Right cardiac atrium (tissue), 5 donors: ENCODE results near the gene JAKMIP1. TPM values are rescaled to one million over a fixed set of nuclear protein-coding genes. Genes with fewer than 3 reads are reported as not detected.

Source experiments
- ATAC-seq, 2 donors: fragments of 200-7000 bp; cut with Tn5 transposase; one replicate each; pipeline versions ENCODE4 v1.8.0 to v1.9.1; 2020; ENCODE audit warnings: moderate library complexity in 2 of 2, mild to moderate bottlenecking in 1 of 2
- DNase-seq, 3 donors: peaks; one replicate each; pipeline ENCODE4 v3.0.0-alpha.2; 2020
- H3K27ac ChIP-seq: one replicate; pipeline ENCODE4 v1.5.1; 2013; ENCODE audit warnings: mild to moderate bottlenecking, low read length, control low read depth, moderate library complexity
- H3K27me3 ChIP-seq: one replicate; pipeline ENCODE4 v1.6.1; 2013; ENCODE audit not compliant: control insufficient read depth, insufficient read depth
- H3K4me1 ChIP-seq: one replicate; pipeline ENCODE4 v1.6.1; 2013; ENCODE audit warnings: low read length; ENCODE audit not compliant: control insufficient read depth, insufficient read depth
- H3K4me3 ChIP-seq: one replicate; pipeline ENCODE4 v1.5.1; 2013; ENCODE audit warnings: low read length, control low read depth
- H3K9me3 ChIP-seq: one replicate; pipeline ENCODE4 v1.6.1; 2013; ENCODE audit warnings: low read length; ENCODE audit not compliant: control insufficient read depth
- WGBS: extraction: QIAGEN DNeasy Blood & Tissue Kit; methylation state at CpG from one replicate; pipeline ENCODE4 v1.1.7; 2013; 5-methylcytosine and 5-hydroxymethylcytosine counted together
- intact Hi-C, 4 donors: fragments of 100-400 bp; cut with DNase I; formaldehyde crosslinking; loops; one replicate each; pipeline versions ENCODE4 v1.11.0 to v1.14.0; 2022 to 2023
- polyA plus RNA-seq: library from polyadenylated mRNA; stranded (reverse); fragments of 200-250 nt; gene quantifications from one replicate; pipeline ENCODE4 v1.2.3, GENCODE V29; 2013
- total RNA-seq, 4 donors: library from RNA; stranded (reverse); fragmentation: NEBNext Ultra II Directional; extraction: Animal tissue kit (Norgen Biotek cat#: 25700); gene quantifications; one replicate each; pipeline ENCODE4 v1.2.1, GENCODE V29; 2021
- donor health status: healthy with polysubstance abuse.
- donor health status: DM: no; HTN: yes; CAD: no.
- donor health status: DM: no; HTN: no; CAD: no.
- donor health status: DM: no; HTN: yes; CAD: no; lungs with severe emphysema.
- donor health status: DM: yes; HTN: yes; CAD: no.

The JAKMIP1 gene
- total and polyA plus RNA-seq, 5 donors = 0.07 to 0.28 (median 0.20) TPM; not detected in 2

DNA sequence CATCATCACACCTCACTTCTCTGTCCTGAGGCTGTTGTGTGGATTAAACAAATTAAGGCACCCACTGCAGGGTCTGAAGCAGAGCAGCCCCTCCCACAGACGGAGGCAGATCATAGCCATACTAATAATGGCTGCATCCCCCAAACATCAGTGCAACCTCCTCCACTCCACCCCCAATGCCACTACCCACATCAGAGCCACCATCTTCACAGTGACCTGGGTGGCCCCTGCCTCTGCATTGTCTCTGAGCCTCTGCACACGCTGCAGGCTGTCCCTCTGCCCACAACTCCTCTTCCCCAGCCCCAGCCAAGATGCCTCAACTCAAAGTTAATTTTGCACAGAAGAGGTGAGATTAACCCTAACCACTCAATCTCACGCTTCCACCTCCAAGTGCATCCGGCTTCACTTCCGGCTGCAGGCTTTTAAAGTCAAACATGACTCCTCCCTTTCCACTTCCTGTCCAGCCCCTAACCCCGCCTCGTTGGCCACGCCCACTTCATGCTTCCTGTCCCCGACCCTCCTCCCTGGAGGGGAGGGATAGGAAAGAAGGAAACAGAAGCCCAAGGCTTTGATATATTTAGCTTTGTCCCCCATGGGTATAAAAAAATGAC is 22.7 kb downstream of the JAKMIP1 start:
- no peaks in the 10 kb centered on the region for H3K27me3 ChIP-seq
- no peaks in the 10 kb centered on the region for H3K4me1 ChIP-seq
- 43% methylated on average over 9 of the region's 9 CpGs for WGBS
- peaks cover 2% of the 10 kb centered on the region for H3K9me3 ChIP-seq
- intact Hi-C loops = no loop called here
- no peak overlapping the region for H3K27ac ChIP-seq
- DNase-seq (peak in 2 of 3 donors; percentile 64 to 72), ATAC-seq (no peak)
- H3K4me3 ChIP-seq = no peak overlapping the region

DNA sequence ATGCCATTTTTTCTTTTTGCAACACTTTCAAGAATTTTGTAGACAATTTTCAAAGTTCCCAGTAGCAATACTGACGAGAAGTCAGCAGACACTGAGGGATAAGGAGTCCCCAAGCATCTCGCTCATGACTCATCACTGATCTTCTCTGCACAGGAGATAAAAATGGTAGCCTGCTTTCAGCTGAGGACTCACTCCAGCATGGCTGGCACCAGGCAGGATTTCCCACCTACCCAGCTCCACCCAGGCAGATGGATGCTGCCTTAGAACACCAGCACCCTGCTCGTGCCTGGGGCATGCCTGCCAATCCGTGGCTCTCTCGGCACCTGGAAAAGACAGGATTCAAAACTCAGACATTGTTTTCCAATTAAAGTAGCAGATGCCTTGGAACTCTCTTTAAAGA is 24.9 kb downstream of the JAKMIP1 start:
- ATAC-seq (no peak), DNase-seq (no peak)
- Histone ChIP-seq H3K27me3 (no peaks in the 10 kb centered on the region), H3K9me3 (peaks cover under 1% of the 10 kb centered on the region), H3K4me3 (no peak overlapping the region), H3K27ac (no peak overlapping the region), H3K4me1 (no peaks in the 10 kb centered on the region)
- 76% methylated on average over 5 of the region's 5 CpGs for WGBS
- intact Hi-C loops = no loop called here

DNA sequence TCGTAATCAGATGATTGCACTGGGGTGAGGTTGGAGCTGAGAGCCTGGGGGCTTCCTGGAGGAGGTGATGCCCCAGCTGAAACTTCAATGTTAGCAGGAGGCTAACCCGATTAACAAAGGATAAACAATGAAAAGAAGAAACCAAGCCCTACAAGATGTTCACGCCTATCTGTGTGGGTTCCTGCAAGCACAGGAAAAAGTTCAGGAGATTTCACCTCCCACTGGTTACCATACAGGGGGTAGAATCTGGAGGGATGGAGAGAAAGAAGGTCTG is 27.5 kb downstream of the JAKMIP1 start:
- intact Hi-C loops = no loop called here
- ATAC-seq = no peak
- WGBS = 48% methylated on average over 3 of the region's 3 CpGs
- Histone ChIP-seq H3K27me3 (no peaks in the 10 kb centered on the region), H3K27ac (no peak overlapping the region), H3K9me3 (no peaks in the 10 kb centered on the region), H3K4me1 (no peaks in the 10 kb centered on the region), H3K4me3 (no peak overlapping the region)
- no peak for DNase-seq

DNA sequence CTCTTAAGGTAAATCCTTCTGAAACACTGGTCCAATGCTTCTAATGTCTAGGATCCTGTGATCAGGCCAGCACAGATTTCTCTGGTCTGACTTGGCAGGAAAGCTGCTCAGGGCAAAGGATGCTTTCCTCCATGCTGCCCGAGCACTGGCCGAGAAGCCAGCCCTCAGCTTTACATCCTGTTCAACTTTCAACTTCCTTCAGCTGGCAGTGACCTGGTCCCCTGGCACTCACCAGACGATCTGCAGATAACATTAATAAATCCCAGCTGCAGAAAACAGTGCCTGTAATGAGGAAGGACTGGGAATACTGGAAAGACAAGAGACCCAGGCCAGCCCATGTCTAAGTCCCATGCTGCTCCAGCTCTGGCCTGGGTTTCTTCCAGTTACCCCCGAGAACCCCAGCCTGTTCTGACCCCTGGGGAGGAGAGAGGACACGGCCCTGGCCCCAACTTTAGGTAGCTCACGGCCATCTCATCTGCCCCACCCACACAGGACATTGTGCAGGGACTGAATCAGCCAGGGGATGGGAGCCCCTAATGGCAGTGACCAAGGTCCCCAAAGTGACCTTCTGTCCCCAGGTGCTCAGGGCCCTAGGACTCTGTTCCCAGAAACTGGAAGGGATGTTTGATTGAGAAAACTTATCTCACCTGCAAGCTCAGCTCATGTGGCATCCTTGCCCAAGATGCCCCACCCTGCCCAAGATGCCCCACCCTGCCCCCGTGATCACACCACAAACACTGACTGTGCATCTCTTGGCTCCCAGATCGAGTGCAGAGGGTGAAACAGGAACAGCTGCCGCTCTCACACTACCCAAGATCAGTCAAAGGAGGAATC is 28.0 kb downstream of the JAKMIP1 start:
- no peaks in the 10 kb centered on the region for H3K9me3 ChIP-seq
- no peak overlapping the region for H3K4me3 ChIP-seq
- no peak overlapping the region for H3K27ac ChIP-seq
- no peak for ATAC-seq
- WGBS = 50% methylated on average over 9 of the region's 9 CpGs
- no peaks in the 10 kb centered on the region for H3K27me3 ChIP-seq
- DNase-seq = no peak
- intact Hi-C loops = no loop called here
- no peaks in the 10 kb centered on the region for H3K4me1 ChIP-seq

DNA sequence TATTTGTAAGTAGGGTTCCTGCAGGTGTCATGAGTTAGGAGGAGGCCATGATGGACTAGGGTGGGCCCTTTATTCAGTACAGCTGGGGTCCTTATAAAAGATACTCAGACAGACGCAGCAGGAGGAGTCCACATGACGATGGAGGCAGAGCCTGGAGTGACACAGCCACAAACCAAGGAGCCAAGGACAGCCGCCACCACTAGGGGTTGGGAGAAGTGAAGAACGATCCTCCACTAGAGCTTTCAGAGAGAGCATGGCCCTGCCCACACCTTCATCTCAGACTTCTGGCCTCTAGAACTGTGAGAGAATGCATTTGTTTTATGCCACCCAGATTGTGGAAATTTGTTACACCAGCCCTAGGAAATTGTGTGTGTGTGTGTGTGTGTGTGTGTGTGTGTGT is 31.1 kb downstream of the JAKMIP1 start:
- H3K4me3 ChIP-seq = no peak overlapping the region
- WGBS = 84% methylated on average over 4 of the region's 4 CpGs
- intact Hi-C loops = no loop called here
- no peak overlapping the region for H3K27ac ChIP-seq
- ATAC-seq (no peak), DNase-seq (no peak)
- H3K27me3 ChIP-seq = no peaks in the 10 kb centered on the region
- H3K4me1 ChIP-seq = no peaks in the 10 kb centered on the region
- no peaks in the 10 kb centered on the region for H3K9me3 ChIP-seq

DNA sequence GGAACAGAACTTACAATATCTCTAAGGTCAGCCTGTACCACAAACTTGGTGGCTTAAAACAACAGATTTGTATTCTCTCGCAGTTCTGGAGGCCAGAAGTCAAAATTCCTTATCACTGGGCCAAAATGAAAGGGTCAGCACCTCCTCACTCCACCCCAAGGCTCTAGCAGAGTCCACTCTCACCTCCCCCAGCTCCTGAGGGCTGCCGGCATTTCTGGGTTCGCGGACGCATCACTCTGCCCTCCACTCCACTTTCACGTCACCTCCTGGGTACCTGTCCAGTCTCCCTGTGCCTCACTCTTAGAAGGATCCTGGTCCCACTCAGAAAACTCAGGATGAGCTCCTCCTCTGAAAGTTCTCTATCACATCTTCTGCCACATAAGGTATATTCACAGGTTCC is 34.6 kb downstream of the JAKMIP1 start:
- H3K4me3 ChIP-seq = no peak overlapping the region
- no peak for ATAC-seq

DNA sequence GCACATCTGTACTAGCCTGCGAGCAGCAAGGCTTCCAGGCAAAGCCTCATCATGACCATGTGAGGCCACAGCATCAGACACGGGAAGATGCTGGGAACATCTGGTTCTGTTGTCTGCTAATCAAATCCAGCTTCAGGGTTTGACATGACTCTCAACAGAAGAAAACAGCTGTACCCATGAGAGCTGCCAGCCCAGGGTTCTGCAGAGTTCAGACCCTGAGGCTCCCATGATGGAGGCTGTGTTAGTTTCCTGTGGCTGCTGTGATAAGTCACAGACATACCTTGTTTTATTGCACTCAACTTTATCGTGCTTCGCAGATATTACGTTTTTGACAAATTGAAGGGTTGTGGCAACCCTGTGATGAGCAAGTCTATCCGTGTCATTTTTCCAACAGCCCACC is 37.5 kb downstream of the JAKMIP1 start:
- no peak for DNase-seq
- intact Hi-C loops = no loop called here
- WGBS = 90% methylated on average over 6 of the region's 6 CpGs
- Histone ChIP-seq H3K27ac (no peak overlapping the region), H3K4me1 (no peaks in the 10 kb centered on the region), H3K9me3 (no peaks in the 10 kb centered on the region), H3K27me3 (no peaks in the 10 kb centered on the region), H3K4me3 (no peak overlapping the region)
- ATAC-seq = no peak

More for the DNA sequence above, 34.6 kb downstream of the JAKMIP1 start:
- no peaks in the 10 kb centered on the region for H3K27me3 ChIP-seq
- intact Hi-C loops = no loop called here
- H3K4me1 ChIP-seq = no peaks in the 10 kb centered on the region
- H3K27ac ChIP-seq = no peak overlapping the region
- DNase-seq = no peak
- 86% methylated on average over 6 of the region's 6 CpGs for WGBS
- no peaks in the 10 kb centered on the region for H3K9me3 ChIP-seq

DNA sequence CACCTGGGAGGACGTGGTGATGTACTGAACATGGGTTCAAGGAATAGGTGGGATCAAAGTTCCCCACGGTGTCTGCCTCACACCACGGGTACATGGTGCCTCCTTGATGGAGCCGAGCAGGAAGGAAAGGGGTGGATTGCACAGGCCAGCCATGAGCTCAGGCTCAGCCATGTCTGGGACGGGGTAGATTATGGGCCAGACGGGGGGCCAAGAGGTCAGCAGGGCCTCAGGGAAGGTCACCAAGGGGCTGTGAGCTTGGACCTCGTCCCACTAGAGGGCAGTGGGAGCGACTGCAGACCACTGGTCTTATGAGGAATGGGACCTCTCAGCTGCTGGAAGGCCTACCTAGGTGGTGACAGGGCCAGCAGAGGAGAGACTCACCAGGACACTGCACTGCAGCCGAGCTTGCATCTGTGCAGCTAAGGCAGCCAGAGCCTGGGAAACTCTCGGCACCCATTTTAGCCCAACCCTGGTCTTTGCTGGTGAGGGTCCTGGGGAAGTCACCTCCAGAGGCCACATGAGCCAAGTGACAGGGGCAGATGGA is 38.4 kb downstream of the JAKMIP1 start:
- DNase-seq (no peak), ATAC-seq (no peak)
- Histone ChIP-seq H3K4me1 (no peaks in the 10 kb centered on the region), H3K27me3 (no peaks in the 10 kb centered on the region), H3K4me3 (no peak overlapping the region), H3K9me3 (no peaks in the 10 kb centered on the region), H3K27ac (no peak overlapping the region)
- whole genome bisulfite sequencing = 77% methylated on average over 10 of the region's 10 CpGs
- intact Hi-C loops = no loop called here

DNA sequence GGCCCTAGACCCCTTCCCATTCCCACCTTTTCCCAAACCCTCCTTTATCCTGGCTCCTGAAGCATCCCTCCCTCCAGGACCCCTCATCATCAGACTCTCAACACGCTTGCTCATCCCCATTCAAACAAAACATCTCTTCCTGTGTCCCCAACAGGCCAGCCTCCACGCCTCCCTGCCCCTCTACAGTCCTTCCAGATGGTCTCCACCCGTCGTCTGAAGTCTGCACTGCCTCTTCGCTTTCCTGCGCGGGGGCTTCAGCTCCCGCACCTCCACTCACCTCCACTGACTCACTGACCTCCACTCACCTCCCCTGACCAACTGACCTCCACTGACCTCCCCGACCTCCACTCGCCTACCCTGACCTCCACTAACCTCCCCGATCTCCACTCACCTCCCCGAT is 39.8 kb downstream of the JAKMIP1 start:
- 84% methylated on average over 12 of the region's 12 CpGs for WGBS
- no peak for ATAC-seq

DNA sequence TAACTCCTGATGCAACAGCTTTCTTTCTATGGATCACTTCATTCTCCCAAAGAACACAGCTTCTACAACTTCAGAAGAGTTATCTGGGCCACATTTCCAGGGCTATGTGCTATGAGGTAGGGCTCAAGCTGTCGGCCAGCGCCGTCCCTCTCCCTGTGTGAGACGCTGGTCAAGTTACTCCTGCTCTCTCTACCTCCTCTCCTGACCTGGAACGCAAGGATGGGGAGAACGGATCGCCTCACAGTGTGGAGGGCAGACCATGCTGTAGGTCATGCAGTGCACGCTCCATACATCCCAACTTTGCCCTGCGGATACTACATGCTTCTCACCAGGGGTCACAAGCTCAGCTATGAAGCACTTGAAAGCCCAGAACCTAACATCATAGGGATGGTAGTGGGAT is 42.4 kb downstream of the JAKMIP1 start:
- Histone ChIP-seq H3K9me3 (no peaks in the 10 kb centered on the region), H3K27me3 (no peaks in the 10 kb centered on the region), H3K4me1 (no peaks in the 10 kb centered on the region), H3K4me3 (no peak overlapping the region), H3K27ac (no peak overlapping the region)
- intact Hi-C loops = no loop called here
- DNase-seq (no peak), ATAC-seq (no peak)
- 91% methylated on average over 9 of the region's 9 CpGs for WGBS

More for the DNA sequence above, 39.8 kb downstream of the JAKMIP1 start:
- intact Hi-C loops = no loop called here
- Histone ChIP-seq H3K9me3 (no peaks in the 10 kb centered on the region), H3K27ac (no peak overlapping the region), H3K27me3 (no peaks in the 10 kb centered on the region), H3K4me1 (no peaks in the 10 kb centered on the region), H3K4me3 (no peak overlapping the region)
- DNase-seq = no peak

DNA sequence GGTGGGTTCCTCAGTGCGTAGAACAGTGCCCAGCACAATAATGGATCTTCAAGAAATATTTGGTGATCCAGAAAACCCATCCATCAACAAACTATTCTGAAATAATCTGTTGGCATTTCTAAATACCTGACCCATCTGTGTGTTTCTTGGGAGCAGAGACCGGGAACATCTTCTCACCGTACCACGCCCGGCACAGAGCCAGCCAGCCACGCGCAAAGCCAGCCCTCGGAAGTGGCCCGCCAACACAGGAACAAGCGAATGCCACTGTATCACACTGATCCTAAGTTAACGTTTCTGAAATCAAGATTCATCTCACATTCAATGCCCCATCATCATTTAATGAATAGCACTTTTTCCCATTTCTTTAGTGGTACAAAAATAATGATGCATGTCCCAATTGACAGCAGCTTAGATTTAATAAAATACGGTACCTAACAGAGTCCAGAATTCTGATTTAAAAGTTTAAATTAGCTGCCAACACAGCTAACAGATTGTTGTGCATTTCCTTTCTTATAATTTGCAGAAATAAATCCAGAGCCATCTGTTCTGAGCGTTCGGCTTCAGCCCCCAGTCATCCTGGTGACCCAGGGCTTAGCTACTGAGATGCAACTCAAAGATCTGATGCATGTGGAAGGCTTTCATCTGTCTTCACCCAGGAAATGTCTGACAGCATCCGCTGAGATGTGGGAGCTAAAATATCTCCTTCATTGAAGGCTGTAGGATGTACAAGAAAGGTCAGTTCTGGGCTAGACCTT is 44.2 kb downstream of the JAKMIP1 start:
- Histone ChIP-seq H3K27me3 (no peaks in the 10 kb centered on the region), H3K4me1 (no peaks in the 10 kb centered on the region), H3K4me3 (no peak overlapping the region), H3K9me3 (no peaks in the 10 kb centered on the region), H3K27ac (no peak overlapping the region)
- DNase-seq (no peak), ATAC-seq (no peak)
- intact Hi-C loops = no loop called here
- 91% methylated on average over 15 of the region's 15 CpGs for WGBS
